Stimulated activated CD4-positive, alpha-beta T cell treated with anti-CD3 and anti-CD28 coated beads, Interleukin-15, amount 100 ng/mL, for 24 hours (primary cell): Measurements from ENCODE around the gene CIART.
"Not testable (repeated sequence)": the region's sequence is repeated elsewhere in the genome, so short reads cannot be mapped to it uniquely, and the experiment has no call there.

Experiments used
- DNase-seq: peaks from one replicate; pipeline ENCODE4 v3.0.0-alpha.2; 2020

The CIART gene

GRCh38 chr1:150311762-150312161 is 29.4 kb downstream of the CIART start:
- no peak for DNase-seq

GRCh38 chr1:150314691-150315090 is 32.3 kb downstream of the CIART start:
- not testable (repeated sequence) for DNase-seq

- no peak for DNase-seq
These were observed 38.3 kb downstream of the CIART start for GRCh38 chr1:150320667-150320978.

GRCh38 chr1:150321826-150322166 is 39.4 kb downstream of the CIART start:
- no peak for DNase-seq

- DNase-seq: peak; percentile 31
These were observed 40.0 kb downstream of the CIART start for GRCh38 chr1:150322310-150322709.

GRCh38 chr1:150332651-150333290 is 50.4 kb downstream of the CIART start:
- no peak for DNase-seq
